ENCODE results near the gene ARHGAP25.

DNA sequence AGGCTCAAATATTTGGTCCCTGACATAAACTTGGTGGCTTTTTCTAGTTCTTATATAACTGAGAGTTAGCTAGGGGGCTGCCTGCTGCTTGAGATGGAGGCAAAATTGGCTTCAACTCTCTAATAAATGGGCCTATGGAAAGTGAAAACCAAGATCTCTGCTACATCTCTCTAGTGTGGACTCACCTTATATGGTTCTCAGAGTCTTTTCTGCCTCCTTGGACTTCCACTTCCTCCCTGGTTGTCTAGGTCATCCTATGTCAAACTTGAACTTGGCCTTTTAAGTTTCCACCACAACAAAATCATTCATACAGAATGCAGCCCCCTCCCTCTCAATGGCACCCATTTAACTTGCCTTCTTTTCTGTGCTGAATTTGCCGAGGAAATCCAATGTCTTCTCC is 23.9 kb upstream of the ARHGAP25 start:
- TF ChIP-seq, protein P1, sequence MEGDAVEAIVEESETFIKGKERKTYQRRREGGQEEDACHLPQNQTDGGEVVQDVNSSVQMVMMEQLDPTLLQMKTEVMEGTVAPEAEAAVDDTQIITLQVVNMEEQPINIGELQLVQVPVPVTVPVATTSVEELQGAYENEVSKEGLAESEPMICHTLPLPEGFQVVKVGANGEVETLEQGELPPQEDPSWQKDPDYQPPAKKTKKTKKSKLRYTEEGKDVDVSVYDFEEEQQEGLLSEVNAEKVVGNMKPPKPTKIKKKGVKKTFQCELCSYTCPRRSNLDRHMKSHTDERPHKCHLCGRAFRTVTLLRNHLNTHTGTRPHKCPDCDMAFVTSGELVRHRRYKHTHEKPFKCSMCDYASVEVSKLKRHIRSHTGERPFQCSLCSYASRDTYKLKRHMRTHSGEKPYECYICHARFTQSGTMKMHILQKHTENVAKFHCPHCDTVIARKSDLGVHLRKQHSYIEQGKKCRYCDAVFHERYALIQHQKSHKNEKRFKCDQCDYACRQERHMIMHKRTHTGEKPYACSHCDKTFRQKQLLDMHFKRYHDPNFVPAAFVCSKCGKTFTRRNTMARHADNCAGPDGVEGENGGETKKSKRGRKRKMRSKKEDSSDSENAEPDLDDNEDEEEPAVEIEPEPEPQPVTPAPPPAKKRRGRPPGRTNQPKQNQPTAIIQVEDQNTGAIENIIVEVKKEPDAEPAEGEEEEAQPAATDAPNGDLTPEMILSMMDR (conservative IDR thresholded peaks at IDR 0.05) = no peak
- no peak for TF ChIP-seq ZFX (IDR thresholded peaks at IDR 0.05)

Measured in C4-2B (cell line).